Activated T-cell treated with anti-CD3 and anti-CD28 coated beads, Interleukin-2, amount 50 U/mL, for 24 hours (primary cell): ENCODE data around the gene THBS4.

Experiments
- DNase-seq: peaks from one replicate; pipeline ENCODE4 v3.0.0-alpha.2; 2020
- H3K27ac Mint-ChIP-seq: 2 replicates; pipeline ENCODE4 v1.8.0; 2020; ENCODE audit warnings: mild to moderate bottlenecking, mixed read lengths
- H3K27me3 Mint-ChIP-seq: 2 replicates; pipeline ENCODE4 v1.8.0; 2020; ENCODE audit warnings: mixed read lengths
- H3K36me3 Mint-ChIP-seq: 2 replicates; pipeline ENCODE4 v1.8.0; 2020; ENCODE audit warnings: low read depth, mixed read lengths
- H3K4me1 Mint-ChIP-seq: 2 replicates; pipeline ENCODE4 v1.8.0; 2020; ENCODE audit warnings: low read depth, mixed read lengths
- H3K4me3 Mint-ChIP-seq: 2 replicates; pipeline ENCODE4 v1.8.0; 2020; ENCODE audit warnings: mild to moderate bottlenecking, moderate library complexity, mixed read lengths
- H3K9me3 Mint-ChIP-seq: 2 replicates; pipeline ENCODE4 v1.8.0; 2020; ENCODE audit warnings: mixed read lengths

THBS4 gene

DNA sequence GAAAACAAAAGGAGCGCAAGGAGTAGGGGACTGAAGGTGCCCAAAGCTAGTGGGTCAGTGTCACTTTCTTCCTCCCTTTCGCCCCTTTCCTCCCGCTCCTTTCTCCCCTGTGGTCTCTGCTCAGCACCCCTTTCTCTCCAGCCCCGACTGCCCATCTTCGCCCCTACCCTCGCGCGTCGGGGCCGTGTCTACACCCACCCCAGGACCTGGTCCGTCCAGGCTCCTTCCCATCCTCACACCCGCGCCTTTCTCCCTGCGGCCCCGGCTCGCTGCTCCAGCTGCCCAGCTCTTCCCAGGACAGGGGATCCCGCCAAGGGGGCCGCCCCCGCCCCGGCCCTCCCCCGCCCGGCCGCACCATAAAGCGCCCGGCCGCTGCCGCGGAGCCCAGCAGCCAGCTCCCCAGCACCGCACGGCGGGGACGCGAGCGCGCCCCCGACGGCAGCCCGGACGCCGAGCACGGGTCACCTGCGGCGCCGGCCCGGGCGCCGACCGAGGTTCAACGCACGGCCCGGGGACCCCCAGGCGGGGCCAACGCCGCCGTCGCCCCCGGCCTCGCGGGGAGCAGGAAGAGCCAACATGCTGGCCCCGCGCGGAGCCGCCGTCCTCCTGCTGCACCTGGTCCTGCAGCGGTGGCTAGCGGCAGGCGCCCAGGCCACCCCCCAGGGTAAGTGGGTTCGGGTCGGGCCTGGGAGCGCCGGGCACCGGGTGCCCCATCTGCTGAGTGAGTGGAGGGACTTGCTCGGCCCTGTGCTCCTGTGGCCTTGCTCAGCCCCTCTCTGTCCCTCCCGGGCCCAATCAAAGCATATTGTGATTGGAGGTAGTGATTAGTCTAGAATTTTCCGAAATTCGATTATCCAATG, at the start of gene THBS4:
THBS4 (plus strand) TSS at position 387 of the 860 bp plus-strand sequence; CDS start at position 577, 190 bp downstream.
- H3K27ac Mint-ChIP-seq: no peak within 1 kb of the TSS
- no peaks in the 10 kb centered on the region for H3K9me3 Mint-ChIP-seq
- peak within 1 kb of the TSS; percentile 66 for H3K4me3 Mint-ChIP-seq
- H3K27me3 Mint-ChIP-seq: peaks cover 68% of the 10 kb centered on the region
- peaks cover 38% of the 10 kb centered on the region for H3K4me1 Mint-ChIP-seq
- H3K36me3 Mint-ChIP-seq: no peaks in the 10 kb centered on the region
- DNase-seq: peak; percentile 37

DNA sequence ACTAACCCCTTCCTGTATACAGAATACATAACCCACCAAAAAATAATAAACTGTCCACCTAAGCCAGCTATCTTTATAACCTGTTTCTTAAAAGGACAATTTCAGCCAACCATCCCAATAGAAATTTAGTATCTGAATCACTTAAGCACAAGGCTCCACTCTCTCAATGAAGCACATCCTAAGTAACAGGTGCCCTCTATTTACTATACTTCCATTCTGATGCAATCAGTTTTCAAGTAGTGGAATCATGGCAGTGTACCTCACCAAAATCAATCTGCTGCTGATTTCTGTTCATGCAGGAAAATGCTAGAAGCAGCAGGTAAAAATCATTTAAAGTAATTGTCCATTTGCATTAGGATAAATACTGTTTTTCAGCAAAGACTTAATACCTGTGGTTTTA, 48.9 kb upstream of the THBS4 start:
- H3K4me3 Mint-ChIP-seq: peak overlapping the region; percentile 35
- peaks cover 91% of the 10 kb centered on the region for H3K36me3 Mint-ChIP-seq

DNA sequence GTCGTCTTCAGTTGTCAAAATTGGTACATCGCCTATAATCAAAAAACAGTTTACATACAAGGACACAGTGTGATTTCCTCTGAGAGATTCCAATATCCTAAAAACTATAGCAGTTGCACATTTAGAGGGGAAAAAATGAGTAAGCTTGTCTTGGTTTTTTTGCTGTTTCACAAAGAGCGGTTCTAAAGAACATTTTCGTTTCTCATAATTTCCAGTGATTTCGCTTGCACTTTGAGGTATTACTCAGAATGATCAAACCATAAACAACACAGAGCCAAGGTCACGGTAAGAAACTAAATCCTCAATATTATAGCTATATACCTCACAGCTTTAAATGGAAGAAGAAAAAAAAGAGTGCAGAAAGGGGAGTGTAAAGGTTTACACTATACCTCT, 44.9 kb upstream of the THBS4 start:
- H3K27ac Mint-ChIP-seq: peak overlapping the region; percentile 100
- H3K27me3 Mint-ChIP-seq: peaks cover 4% of the 10 kb centered on the region
- no peaks in the 10 kb centered on the region for H3K9me3 Mint-ChIP-seq
- H3K4me1 Mint-ChIP-seq: peaks cover 58% of the 10 kb centered on the region
- H3K4me3 Mint-ChIP-seq: peak overlapping the region; percentile 93
- DNase-seq: no peak
- peaks cover 55% of the 10 kb centered on the region for H3K36me3 Mint-ChIP-seq

More for the DNA sequence above, 48.9 kb upstream of the THBS4 start:
- Mint-ChIP-seq H3K27ac (peak overlapping the region; percentile 83), H3K9me3 (no peaks in the 10 kb centered on the region), H3K4me1 (peaks cover 71% of the 10 kb centered on the region), H3K27me3 (no peaks in the 10 kb centered on the region)
- DNase-seq: no peak

DNA sequence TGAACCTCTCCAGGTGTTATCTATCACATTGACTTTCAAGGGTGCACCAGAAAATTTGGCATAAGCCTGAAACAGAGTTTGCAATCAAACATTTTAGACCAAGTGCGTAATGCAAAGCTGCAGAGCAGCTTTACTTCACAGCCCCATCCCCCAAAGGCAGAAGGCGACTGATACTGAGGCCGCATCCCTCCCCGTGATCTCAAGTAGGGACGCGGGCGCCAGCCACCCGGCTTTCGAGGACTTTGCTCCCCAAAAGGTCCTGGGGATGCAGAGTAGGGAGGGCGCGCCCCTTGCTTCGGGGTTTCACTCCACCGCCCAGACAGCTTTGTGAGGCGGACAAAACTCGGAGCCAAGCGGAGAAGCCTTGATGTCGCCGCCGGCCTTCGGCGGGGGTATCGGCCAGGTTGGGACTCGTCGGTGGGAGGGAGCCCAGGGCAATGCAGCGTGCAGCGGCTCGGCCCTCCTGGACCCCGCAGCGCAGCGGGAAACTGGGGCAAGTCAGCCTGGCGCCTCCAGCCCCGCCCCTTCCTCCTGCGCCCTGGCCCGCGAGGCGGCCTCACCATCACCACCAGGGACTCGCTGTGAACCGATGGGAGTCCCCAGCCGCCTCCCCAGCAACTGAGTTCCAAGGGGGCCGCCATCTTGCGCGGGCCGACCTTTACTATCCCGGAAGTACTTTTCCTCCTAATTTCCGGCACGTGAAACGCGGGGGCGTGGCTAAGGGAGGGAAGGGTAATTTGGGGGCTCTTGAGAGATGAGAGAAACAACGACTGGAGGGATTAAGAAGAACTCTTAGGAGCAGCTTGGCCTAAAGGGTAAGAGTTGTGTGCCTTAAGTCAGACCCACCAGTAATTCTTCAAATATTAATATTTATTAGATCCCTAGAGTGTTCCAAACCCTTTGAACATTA, 44.3 kb upstream of the THBS4 start, which contains the start of gene MTX3:
MTX3 (minus strand) TSS at position 665 of the 910 bp plus-strand sequence; CDS start at position 641, 24 bp downstream.
- peaks cover 49% of the 10 kb centered on the region for H3K36me3 Mint-ChIP-seq
- H3K4me3 Mint-ChIP-seq: peak within 1 kb of the TSS; percentile 93
- peak within 1 kb of the TSS; percentile 100 for H3K27ac Mint-ChIP-seq
- peak; percentile 91 for DNase-seq
- H3K27me3 Mint-ChIP-seq: peaks cover 4% of the 10 kb centered on the region
- H3K4me1 Mint-ChIP-seq: peaks cover 55% of the 10 kb centered on the region
- H3K9me3 Mint-ChIP-seq: no peaks in the 10 kb centered on the region

DNA sequence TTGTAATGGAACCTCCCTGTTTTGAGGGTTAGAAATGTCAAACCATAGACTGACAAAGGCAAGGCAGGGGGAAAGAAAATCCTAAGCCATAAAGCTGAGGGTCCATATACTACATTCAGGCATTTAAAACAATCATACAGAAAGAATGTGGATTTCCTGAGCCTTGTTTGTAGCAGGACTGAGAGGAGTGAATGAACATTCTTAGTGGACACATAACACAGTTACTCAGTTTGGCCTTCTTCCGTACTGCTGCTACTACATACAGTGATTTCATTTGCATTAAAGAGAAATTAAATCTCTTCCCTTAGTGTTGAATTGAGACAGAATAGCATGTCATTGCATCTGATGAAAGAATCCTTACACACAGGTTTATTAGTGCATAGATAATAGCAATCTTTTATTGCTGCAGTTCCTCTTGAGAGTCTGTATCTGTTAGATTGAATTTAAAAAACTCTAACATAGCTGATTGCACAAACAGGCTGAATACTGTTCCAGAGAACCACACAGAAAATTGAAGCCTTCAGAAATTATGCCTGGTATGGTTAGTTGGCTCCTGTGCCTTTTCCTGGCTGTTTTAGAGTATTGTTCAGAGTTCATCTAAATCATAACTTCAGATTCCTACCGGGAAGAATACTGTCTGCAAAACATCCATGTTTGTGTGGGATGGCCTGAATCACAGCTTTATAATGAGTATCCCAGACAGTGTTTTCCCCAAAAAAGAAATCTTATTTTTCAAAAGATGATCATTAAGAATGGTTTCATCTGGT, 42.1 kb upstream of the THBS4 start:
- Mint-ChIP-seq H3K9me3 (no peaks in the 10 kb centered on the region), H3K4me3 (no peak overlapping the region), H3K4me1 (peaks cover 39% of the 10 kb centered on the region), H3K27me3 (peaks cover 4% of the 10 kb centered on the region), H3K27ac (no peak overlapping the region), H3K36me3 (peaks cover 28% of the 10 kb centered on the region)
- no peak for DNase-seq

DNA sequence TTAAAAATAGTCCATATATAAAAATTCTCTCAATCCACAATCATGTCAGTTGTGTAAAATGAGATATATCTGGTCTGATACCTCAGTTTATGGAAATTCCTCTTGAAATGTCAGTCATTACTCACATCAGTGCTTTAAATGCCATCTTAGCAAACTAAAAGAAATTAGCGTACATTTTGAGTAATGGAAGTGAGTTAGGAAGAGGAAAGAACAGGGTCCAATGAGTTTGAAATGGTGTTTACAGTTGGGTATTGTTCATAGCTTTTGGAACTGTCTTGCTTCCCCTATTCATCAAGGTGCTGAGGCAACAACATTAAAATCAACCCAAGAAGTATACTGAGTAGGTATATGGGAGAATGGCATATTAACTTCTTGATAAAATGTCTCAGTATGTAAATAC, 35.4 kb upstream of the THBS4 start:
- Mint-ChIP-seq H3K27ac (no peak overlapping the region), H3K9me3 (no peaks in the 10 kb centered on the region), H3K4me3 (no peak overlapping the region), H3K36me3 (peaks cover 1% of the 10 kb centered on the region), H3K27me3 (peaks cover 3% of the 10 kb centered on the region), H3K4me1 (peaks cover 2% of the 10 kb centered on the region)
- no peak for DNase-seq

DNA sequence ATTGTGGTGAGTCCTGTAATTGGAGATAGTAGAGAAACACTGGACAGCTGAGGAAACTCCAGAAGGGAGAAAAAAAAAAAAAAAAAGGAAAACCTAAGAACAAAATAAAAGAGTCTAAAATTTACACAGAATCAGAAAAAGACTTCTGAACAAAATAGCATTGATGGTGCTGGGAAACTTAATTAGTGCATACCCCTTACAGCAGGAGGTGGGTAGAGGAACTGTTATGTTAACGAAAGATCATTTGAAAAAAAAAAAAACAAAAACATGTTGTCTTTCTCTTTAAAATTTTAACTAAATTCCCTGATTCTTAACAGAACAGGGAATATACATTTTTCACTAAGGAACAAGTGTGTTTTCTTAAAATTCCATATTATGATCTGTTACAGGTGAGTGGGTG, 32.5 kb upstream of the THBS4 start:
- peaks cover 8% of the 10 kb centered on the region for H3K36me3 Mint-ChIP-seq
- peaks cover 3% of the 10 kb centered on the region for H3K9me3 Mint-ChIP-seq
- no peak overlapping the region for H3K27ac Mint-ChIP-seq
- H3K4me3 Mint-ChIP-seq: no peak overlapping the region
- no peaks in the 10 kb centered on the region for H3K27me3 Mint-ChIP-seq
- no peak for DNase-seq
- H3K4me1 Mint-ChIP-seq: no peaks in the 10 kb centered on the region

DNA sequence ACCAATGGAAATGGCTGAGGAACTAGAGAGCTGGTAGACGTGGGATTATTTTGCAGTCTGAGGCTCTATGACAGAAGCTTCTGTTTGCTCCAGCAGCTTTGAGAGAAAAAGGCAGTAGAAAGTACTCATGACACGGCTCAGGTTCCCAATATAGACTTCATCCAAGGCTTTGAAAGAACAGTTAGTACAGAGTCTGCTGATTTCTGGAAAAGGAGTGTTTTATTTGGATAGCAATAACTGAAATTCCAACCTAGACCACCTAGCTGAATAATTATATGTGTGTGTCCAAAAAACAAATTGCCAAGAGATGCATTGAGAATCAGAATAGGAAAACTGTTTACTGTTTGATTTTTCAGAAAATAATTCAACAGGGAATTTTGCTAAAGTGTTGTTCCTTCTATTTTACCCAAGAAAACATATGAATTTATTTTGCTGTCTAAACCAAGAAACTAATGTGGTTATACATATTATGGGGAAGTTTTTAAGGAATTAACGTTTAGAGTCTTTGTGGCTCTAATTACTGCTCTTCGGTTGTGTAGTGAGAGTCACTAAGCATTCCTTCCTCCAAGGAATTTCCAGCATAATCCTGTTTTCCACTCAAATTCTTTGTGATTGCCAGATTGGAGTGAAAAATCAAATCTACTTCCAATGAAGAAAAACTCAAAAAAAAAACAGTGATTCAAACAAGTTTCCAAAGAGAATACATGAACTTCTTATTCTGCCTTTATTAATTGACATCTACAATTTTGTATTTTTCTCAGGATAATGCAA, 26.0 kb upstream of the THBS4 start:
- Mint-ChIP-seq H3K4me1 (no peaks in the 10 kb centered on the region), H3K27me3 (no peaks in the 10 kb centered on the region), H3K4me3 (no peak overlapping the region), H3K36me3 (peaks cover 8% of the 10 kb centered on the region), H3K9me3 (peaks cover 3% of the 10 kb centered on the region), H3K27ac (no peak overlapping the region)
- DNase-seq: no peak

DNA sequence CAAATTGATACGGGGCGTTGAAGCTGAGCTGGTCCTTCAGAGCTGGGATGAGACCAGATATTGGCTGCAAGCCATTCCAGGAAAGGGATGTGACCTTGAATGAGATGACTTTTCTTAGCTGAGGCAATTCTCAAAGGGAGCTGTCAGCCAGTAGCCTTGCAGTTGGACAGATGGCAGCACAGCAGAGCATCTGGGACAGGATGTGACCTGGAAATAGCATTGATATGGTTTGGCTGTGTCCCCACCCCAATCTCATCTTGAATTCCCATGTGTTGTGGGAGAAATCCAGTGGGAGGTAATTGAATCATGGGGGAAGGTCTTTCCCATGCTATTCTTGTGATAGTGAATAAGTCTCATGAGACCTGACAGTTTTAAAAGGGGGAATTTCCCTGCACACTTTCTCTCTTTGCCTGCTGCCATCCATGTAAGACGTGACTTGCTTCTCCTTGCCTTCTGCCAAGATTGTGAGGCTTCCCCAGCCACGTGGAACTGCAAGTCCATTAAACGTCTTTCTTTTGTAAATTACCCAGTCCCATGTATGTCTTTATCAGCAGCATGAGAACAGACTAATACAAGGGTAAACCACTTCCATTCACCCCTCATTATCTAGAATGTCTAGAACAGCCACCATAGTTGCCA, 24.3 kb upstream of the THBS4 start:
- Mint-ChIP-seq H3K27me3 (no peaks in the 10 kb centered on the region), H3K36me3 (peaks cover 5% of the 10 kb centered on the region), H3K9me3 (peaks cover 3% of the 10 kb centered on the region), H3K27ac (no peak overlapping the region), H3K4me3 (no peak overlapping the region), H3K4me1 (peaks cover under 1% of the 10 kb centered on the region)
- DNase-seq: no peak

DNA sequence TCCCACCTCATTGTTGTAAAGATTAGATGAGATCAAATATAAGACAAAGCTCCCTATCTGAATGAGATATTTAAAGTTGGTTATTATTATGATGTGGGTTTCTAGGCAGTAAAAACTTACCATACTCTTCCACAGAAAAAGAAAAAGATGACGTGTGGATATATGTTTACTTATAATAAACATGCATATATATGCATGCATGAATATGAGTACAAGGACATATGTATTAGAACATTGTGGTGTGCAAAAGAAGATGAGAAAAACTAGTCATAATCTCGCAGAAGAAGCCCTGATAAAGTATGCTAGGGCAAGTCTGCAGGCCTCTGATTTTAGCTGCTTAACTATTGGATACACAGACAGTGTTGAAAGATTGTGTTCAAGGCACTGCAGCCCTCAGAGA, 10.1 kb upstream of the THBS4 start:
- no peak for DNase-seq
- H3K4me1 Mint-ChIP-seq: peaks cover 2% of the 10 kb centered on the region
- no peaks in the 10 kb centered on the region for H3K36me3 Mint-ChIP-seq
- no peak overlapping the region for H3K4me3 Mint-ChIP-seq
- no peak overlapping the region for H3K27ac Mint-ChIP-seq
- no peaks in the 10 kb centered on the region for H3K27me3 Mint-ChIP-seq
- H3K9me3 Mint-ChIP-seq: no peaks in the 10 kb centered on the region

DNA sequence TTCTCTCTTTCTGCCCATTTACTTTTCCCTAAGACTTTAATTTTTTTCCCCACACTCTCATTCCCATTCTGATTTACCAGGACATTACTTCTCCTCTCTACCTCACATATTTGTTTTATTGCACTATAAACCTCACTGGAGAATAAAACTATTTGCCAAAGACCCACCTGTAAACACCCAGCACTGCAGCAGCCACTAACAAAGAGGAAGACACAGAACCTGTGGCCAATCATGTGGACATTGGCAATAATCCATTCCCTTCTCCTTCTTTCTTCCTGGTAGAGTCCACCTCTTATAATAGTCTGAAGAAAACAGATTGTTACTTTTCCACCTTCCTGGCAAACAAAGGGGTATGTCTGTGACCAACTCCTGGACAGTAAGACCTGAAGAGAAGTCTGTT, 8.3 kb upstream of the THBS4 start:
- no peaks in the 10 kb centered on the region for H3K36me3 Mint-ChIP-seq
- no peak overlapping the region for H3K4me3 Mint-ChIP-seq
- H3K27me3 Mint-ChIP-seq: peaks cover 4% of the 10 kb centered on the region
- no peak for DNase-seq
- no peak overlapping the region for H3K27ac Mint-ChIP-seq
- peaks cover 6% of the 10 kb centered on the region for H3K4me1 Mint-ChIP-seq
- no peaks in the 10 kb centered on the region for H3K9me3 Mint-ChIP-seq

DNA sequence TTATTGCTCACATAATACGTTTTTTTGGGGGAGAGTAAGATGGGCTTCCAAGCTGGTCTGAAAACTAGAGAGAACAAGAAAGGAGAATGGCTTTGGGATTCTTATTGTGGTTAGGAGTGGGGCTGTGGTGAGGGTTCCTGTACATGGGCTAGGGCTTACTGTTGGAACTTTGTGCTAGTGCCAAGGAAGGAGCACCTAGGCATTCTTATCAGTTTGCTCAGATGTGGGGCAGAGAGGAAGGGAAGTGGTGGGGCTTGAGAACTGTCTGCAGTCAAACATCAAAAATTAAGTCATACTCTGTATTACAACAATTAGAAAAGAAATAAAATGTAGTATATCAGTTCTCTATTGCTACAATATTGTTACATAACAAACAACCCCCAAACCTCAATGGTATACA, 4.0 kb upstream of the THBS4 start:
- no peak for DNase-seq
- peaks cover 41% of the 10 kb centered on the region for H3K27me3 Mint-ChIP-seq
- H3K36me3 Mint-ChIP-seq: no peaks in the 10 kb centered on the region
- H3K4me3 Mint-ChIP-seq: no peak overlapping the region
- peaks cover 28% of the 10 kb centered on the region for H3K4me1 Mint-ChIP-seq
- no peak overlapping the region for H3K27ac Mint-ChIP-seq
- H3K9me3 Mint-ChIP-seq: no peaks in the 10 kb centered on the region

DNA sequence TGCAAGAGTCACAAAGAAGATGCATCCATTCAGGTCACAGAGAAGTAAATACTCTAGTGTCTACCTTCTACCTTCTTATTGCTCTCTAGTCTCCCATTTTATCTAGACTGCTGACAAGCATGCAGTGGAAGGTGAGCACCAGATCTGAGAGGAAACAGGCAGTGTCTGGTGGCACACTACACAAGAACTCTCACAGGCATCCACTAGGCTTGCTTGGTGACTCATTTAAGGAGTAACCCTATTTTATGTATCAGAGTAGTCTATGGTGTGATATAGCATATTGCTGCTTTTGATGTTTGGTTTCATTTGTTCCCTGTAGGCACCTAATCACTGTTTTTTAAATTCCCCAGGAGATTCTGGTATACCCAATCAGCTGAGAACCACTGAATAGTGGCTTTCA, 1.6 kb upstream of the THBS4 start:
- no peaks in the 10 kb centered on the region for H3K36me3 Mint-ChIP-seq
- DNase-seq: no peak
- no peaks in the 10 kb centered on the region for H3K9me3 Mint-ChIP-seq
- peaks cover 38% of the 10 kb centered on the region for H3K4me1 Mint-ChIP-seq
- H3K27me3 Mint-ChIP-seq: peaks cover 56% of the 10 kb centered on the region
- no peak overlapping the region for H3K27ac Mint-ChIP-seq
- H3K4me3 Mint-ChIP-seq: no peak overlapping the region
